ENCODE measurements around the gene RHOG. TPM values are rescaled to one million over a fixed set of nuclear protein-coding genes. Genes with fewer than 3 reads are reported as not detected.
"Not testable (repeated sequence)": the region's sequence is repeated elsewhere in the genome, so short reads cannot be mapped to it uniquely, and the experiment has no call there.

Gene RHOG
- total RNA-seq, 8 experiments from 2014 or later = 2.2 to 23.0 (median 8.5) TPM

DNA sequence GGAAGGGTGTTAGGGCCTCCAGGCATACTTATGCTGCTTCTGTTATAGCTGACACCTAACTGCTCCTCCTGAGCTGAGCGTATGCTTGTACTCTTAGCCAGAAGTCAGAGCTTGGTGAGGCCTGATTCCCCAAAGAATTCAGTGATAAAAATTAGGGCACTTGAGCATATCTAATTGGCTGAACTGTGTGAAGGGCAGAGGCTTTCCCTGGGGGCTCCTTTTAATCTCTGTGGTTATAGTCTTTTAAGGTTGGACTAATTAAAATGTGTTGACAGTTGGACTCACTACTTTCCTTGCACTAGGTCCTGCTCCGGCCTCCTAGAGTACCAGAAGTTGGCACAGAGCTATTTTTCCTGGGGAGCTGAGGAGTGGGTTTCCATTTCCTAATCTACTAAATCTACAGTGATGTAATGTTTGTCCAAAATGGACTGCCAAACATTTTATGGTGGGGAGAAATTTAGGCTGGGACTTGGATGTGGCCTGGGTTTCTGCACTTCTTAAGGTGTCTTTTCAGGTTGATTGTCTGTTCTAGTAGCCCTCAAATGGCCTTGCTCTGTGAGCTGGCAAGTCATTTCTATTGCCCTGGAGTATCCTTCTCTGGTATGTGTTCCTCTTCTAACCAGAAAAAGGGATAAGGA, 33.1 kb upstream of the RHOG start:
- WGBS, 10 experiments = 79 to 100% (median 100%) methylated on average over 1 to 2 of the region's 2 CpGs; no CpG with 5 or more reads in 5 of the 10 experiments
- in situ Hi-C loops (cut with MboI; ENCODE audit: low pct_unique_long_range_greater_than_20kb in 2 of 9, low sequenced_read_pairs in 9 of 9, unreplicated experiment in 9 of 9) = loop anchor here in 2 of 9 experiments (25.0 kb wide), 2 partner anchors 188 to 213 kb away; partner anchors contain the start of gene RRM1 (in 1 of the 2)

GRCh38 chr11:3867209-3868091, 26.7 kb upstream of the RHOG start:
- 20 to 100% (median 66%) methylated on average over 1 to 4 of the region's 6 CpGs; no CpG with 5 or more reads in 2 of the 10 experiments for WGBS, 10 experiments
- peak in 1 of 8 experiments; percentile 9 for ATAC-seq (replicated peaks in 6 of 8)
- H3K4me3 ChIP-seq = no peak overlapping the region
- in situ Hi-C loops (cut with MboI; ENCODE audit: low pct_unique_long_range_greater_than_20kb in 2 of 9, low sequenced_read_pairs in 9 of 9, unreplicated experiment in 9 of 9) = loop anchor here in 2 of 9 experiments (25.0 kb wide), 2 partner anchors 195 to 220 kb away; partner anchors contain the start of gene RRM1 (in 1 of the 2)
- no peak overlapping the region for H3K27ac ChIP-seq
- no peaks in the 10 kb centered on the region for H3K4me1 ChIP-seq (replicated peaks in 1 of 2)

More for the DNA sequence above, 33.1 kb upstream of the RHOG start:
- H3K4me3 ChIP-seq = no peak overlapping the region
- ATAC-seq (replicated peaks in 6 of 8) = no peak
- no peak overlapping the region for H3K27ac ChIP-seq
- peaks cover 7% of the 10 kb centered on the region in 2 donors for H3K4me1 ChIP-seq (replicated peaks in 1 of 2)

DNA sequence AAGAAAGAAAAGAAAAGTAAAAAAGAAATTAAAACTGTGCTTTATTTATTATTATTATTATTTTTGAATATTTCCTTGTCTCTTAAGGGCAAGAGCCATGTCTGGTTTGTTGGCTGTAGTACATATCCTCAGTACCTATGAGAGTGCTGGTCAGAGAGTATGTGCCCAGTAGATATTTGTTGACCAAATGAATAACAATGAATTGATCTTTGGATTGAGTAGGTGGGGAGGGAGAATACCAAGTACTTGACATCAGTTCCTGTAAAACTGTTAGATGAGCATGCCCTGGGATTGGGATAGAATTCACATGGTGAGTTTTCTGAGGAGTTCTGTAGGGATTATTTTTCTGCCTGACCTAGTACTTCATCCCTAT, 26.1 kb upstream of the RHOG start:
- no peaks in the 10 kb centered on the region for H3K4me1 ChIP-seq (replicated peaks in 1 of 2)
- ATAC-seq (replicated peaks in 6 of 8) = no peak
- no peak overlapping the region for H3K27ac ChIP-seq
- H3K4me3 ChIP-seq = no peak overlapping the region
- in situ Hi-C loops (cut with MboI; ENCODE audit: low pct_unique_long_range_greater_than_20kb in 2 of 9, low sequenced_read_pairs in 9 of 9, unreplicated experiment in 9 of 9) = loop anchor here in 2 of 9 experiments (25.0 kb wide), 2 partner anchors 195 to 220 kb away; partner anchors contain the start of gene RRM1 (in 1 of the 2)

GRCh38 chr11:3866206-3866605, 25.4 kb upstream of the RHOG start:
- ATAC-seq (replicated peaks in 6 of 8) = peak in 5 of 8 experiments; percentile 39 to 50 (median 47)
- in situ Hi-C loops (cut with MboI; ENCODE audit: low pct_unique_long_range_greater_than_20kb in 2 of 9, low sequenced_read_pairs in 9 of 9, unreplicated experiment in 9 of 9) = loop anchor here in 2 of 9 experiments (25.0 kb wide), 2 partner anchors 196 to 221 kb away; partner anchors contain the start of gene RRM1 (in 1 of the 2)
- WGBS, 10 experiments = 53 to 100% (median 97%) methylated on average over 1 to 4 of the region's 5 CpGs
- no peak overlapping the region for H3K4me3 ChIP-seq
- H3K27ac ChIP-seq = no peak overlapping the region
- no peaks in the 10 kb centered on the region for H3K4me1 ChIP-seq (replicated peaks in 1 of 2)

DNA sequence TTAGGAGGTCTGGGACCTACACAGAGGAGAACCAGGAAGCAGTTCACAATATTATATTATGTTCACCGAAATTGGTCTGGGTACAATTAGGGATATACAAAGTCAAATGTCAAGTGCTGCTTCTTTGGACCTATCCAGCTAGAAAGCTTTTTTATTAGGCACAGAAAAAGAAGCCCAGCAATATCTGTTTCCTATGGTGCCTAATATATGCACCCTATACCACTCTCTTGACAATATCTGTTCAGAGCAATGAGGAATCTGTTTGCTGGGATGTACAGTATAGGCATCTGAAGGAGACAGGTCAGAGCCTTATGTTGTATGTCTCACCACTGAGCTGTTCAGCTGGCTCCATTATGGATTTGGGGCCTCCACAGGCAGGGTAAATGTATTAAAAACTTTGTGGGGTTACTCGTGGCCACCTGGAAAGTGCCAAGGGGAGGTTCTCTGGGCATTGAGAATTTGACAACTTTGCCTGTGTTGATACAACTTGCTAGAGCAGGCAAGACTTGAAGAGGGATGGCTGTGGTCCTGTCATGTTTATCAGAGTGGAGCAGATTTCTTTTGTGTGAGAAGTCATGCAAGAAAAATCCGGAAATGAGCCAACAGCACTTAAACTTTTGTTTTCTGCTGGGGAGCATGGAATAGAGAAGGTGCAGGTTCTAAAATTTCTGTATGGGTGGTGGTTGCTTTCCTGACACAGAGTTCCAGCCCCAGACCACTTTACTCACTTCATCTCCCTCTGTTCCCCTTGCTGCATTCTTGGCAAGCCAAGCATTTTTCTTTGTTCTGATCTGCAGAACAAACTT, 24.8 kb upstream of the RHOG start:
- in situ Hi-C loops (cut with MboI; ENCODE audit: low pct_unique_long_range_greater_than_20kb in 2 of 9, low sequenced_read_pairs in 9 of 9, unreplicated experiment in 9 of 9) = loop anchor here in 2 of 9 experiments (25.0 kb wide), 2 partner anchors 197 to 222 kb away; partner anchors contain the start of gene RRM1 (in 1 of the 2)
- ATAC-seq (replicated peaks in 6 of 8) = peak in 2 of 8 experiments; percentile 36 to 42
- Histone ChIP-seq H3K4me3 (no peak overlapping the region), H3K27ac (no peak overlapping the region), H3K4me1 (replicated peaks in 1 of 2) (no peaks in the 10 kb centered on the region)
- 40 to 100% (median 79%) methylated on average over 1 to 3 of the region's 3 CpGs; no CpG with 5 or more reads in 3 of the 10 experiments for WGBS, 10 experiments

GRCh38 chr11:3861683-3862082, 20.9 kb upstream of the RHOG start:
- no peak overlapping the region for H3K4me3 ChIP-seq
- WGBS, 10 experiments = 0 to 80% (median 41%) methylated on average over 1 of the region's 1 CpG; no CpG with 5 or more reads in 4 of the 10 experiments
- H3K4me1 ChIP-seq (replicated peaks in 1 of 2) = peaks cover 17 to 25% of the 10 kb centered on the region in 2 donors
- no peak overlapping the region for H3K27ac ChIP-seq
- no peak for ATAC-seq (replicated peaks in 6 of 8)
- in situ Hi-C loops (cut with MboI; ENCODE audit: low pct_unique_long_range_greater_than_20kb in 2 of 9, low sequenced_read_pairs in 9 of 9, unreplicated experiment in 9 of 9) = loop anchor here in 2 of 9 experiments (25.0 kb wide), 2 partner anchors 201 to 226 kb away; partner anchors contain the start of gene RRM1 (in 1 of the 2)

- in situ Hi-C loops (cut with MboI; ENCODE audit: low pct_unique_long_range_greater_than_20kb in 2 of 9, low sequenced_read_pairs in 9 of 9, unreplicated experiment in 9 of 9) = loop anchor here in 2 of 9 experiments (25.0 kb wide), 2 partner anchors 201 to 226 kb away; partner anchors contain the start of gene RRM1 (in 1 of the 2)
- not testable (repeated sequence) for H3K27ac ChIP-seq, H3K4me3 ChIP-seq
- H3K4me1 ChIP-seq (replicated peaks in 1 of 2) = peaks cover 22 to 32% of the 10 kb centered on the region in 2 donors
- WGBS, 10 experiments = 0 to 83% (median 60%) methylated on average over 1 of the region's 4 CpGs; no CpG with 5 or more reads in 4 of the 10 experiments
- peak in 1 of 8 experiments; percentile 25 for ATAC-seq (replicated peaks in 6 of 8)
These were observed 20.2 kb upstream of the RHOG start for GRCh38 chr11:3860898-3861393.

- no peak for ATAC-seq (replicated peaks in 6 of 8)
- H3K27ac ChIP-seq = no peak overlapping the region
- peaks cover 22 to 32% of the 10 kb centered on the region in 2 donors for H3K4me1 ChIP-seq (replicated peaks in 1 of 2)
- in situ Hi-C loops (cut with MboI; ENCODE audit: low pct_unique_long_range_greater_than_20kb in 2 of 9, low sequenced_read_pairs in 9 of 9, unreplicated experiment in 9 of 9) = loop anchor here in 2 of 9 experiments (25.0 kb wide), 2 partner anchors 202 to 227 kb away; partner anchors contain the start of gene RRM1 (in 1 of the 2)
- H3K4me3 ChIP-seq = no peak overlapping the region
- WGBS, 10 experiments = 86 to 100% (median 100%) methylated on average over 1 to 2 of the region's 2 CpGs; no CpG with 5 or more reads in 2 of the 10 experiments
These were observed 19.6 kb upstream of the RHOG start for GRCh38 chr11:3860375-3860774.

GRCh38 chr11:3859373-3859881, 18.7 kb upstream of the RHOG start:
- ATAC-seq (replicated peaks in 6 of 8) = no peak
- H3K4me3 ChIP-seq = no peak overlapping the region
- WGBS, 10 experiments = 36 to 87% (median 76%) methylated on average over 1 to 3 of the region's 4 CpGs; no CpG with 5 or more reads in 6 of the 10 experiments
- H3K27ac ChIP-seq = no peak overlapping the region
- in situ Hi-C loops (cut with MboI; ENCODE audit: low pct_unique_long_range_greater_than_20kb in 2 of 9, low sequenced_read_pairs in 9 of 9, unreplicated experiment in 9 of 9) = loop anchor here in 4 of 9 experiments (10.0 to 25.0 kb wide), 3 partner anchors 203 to 228 kb away; partner anchors contain the start of gene RRM1 (in 1 of the 4)
- peaks cover 26 to 35% of the 10 kb centered on the region in 2 donors for H3K4me1 ChIP-seq (replicated peaks in 1 of 2)

- peaks cover 27 to 37% of the 10 kb centered on the region in 2 donors for H3K4me1 ChIP-seq (replicated peaks in 1 of 2)
- H3K4me3 ChIP-seq = no peak overlapping the region
- no peak for ATAC-seq (replicated peaks in 6 of 8)
- no peak overlapping the region for H3K27ac ChIP-seq
- in situ Hi-C loops (cut with MboI; ENCODE audit: low pct_unique_long_range_greater_than_20kb in 2 of 9, low sequenced_read_pairs in 9 of 9, unreplicated experiment in 9 of 9) = loop anchor here in 4 of 9 experiments (10.0 to 25.0 kb wide), 3 partner anchors 205 to 230 kb away; partner anchors contain the start of gene RRM1 (in 1 of the 4)
These were observed 16.9 kb upstream of the RHOG start for GRCh38 chr11:3857628-3858027.

GRCh38 chr11:3856856-3857553, 16.2 kb upstream of the RHOG start:
- Histone ChIP-seq H3K4me3 (peak overlapping the region in 3 of 5 donors; percentile 58 to 98 (median 64)), H3K4me1 (replicated peaks in 1 of 2) (peaks cover 27 to 37% of the 10 kb centered on the region in 2 donors), H3K27ac (no peak overlapping the region)
- WGBS, 10 experiments = 33 to 100% (median 72%) methylated on average over 2 to 5 of the region's 5 CpGs; no CpG with 5 or more reads in 2 of the 10 experiments
- no peak for ATAC-seq (replicated peaks in 6 of 8)
- in situ Hi-C loops (cut with MboI; ENCODE audit: low pct_unique_long_range_greater_than_20kb in 2 of 9, low sequenced_read_pairs in 9 of 9, unreplicated experiment in 9 of 9) = loop anchor here in 4 of 9 experiments (10.0 to 25.0 kb wide), 3 partner anchors 205 to 230 kb away; partner anchors contain the start of gene RRM1 (in 1 of the 4)

Data from motor neuron (in vitro differentiated cells).